ENCODE results near the gene JCAD.

Gene JCAD

DNA sequence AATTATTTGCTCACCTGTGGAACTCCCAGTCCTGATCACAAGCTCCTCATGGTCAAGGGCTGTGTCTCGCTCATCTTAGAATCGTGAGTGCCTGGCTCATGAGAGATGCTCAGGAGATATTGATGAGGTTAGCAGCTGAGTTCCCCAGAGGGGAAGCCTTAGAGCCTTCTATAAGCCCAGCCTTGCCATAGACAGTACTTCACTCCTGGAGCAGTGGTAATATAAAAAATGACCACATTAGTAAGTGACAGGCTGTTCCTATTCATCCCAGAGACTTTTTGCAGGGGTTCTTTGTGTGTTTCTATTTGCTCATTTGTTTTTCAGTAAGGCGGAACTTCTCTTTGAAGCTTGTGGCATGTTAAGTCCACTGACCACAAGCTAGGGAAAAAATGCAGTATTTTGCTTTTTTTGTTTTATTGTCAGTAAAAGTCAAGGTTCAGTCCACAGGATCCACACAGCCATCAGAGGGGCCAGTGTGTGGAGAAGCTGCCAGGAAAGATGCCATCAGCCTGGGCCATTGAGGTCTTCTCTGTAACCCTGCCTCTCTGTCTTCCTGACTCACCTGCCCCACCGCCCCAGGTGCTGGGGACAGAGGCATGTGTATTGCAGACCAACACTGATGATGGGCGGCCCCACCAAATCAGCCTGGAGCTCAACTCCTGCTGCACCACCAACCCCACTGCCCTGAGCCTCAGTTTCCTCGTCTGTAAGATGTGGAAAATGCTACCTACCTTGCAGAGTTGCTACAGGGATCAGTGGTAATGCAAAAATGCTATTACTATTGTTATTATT lies 36.4 kb upstream of the JCAD start:
- no peak for FAIRE-seq
- TF ChIP-seq, protein P1, sequence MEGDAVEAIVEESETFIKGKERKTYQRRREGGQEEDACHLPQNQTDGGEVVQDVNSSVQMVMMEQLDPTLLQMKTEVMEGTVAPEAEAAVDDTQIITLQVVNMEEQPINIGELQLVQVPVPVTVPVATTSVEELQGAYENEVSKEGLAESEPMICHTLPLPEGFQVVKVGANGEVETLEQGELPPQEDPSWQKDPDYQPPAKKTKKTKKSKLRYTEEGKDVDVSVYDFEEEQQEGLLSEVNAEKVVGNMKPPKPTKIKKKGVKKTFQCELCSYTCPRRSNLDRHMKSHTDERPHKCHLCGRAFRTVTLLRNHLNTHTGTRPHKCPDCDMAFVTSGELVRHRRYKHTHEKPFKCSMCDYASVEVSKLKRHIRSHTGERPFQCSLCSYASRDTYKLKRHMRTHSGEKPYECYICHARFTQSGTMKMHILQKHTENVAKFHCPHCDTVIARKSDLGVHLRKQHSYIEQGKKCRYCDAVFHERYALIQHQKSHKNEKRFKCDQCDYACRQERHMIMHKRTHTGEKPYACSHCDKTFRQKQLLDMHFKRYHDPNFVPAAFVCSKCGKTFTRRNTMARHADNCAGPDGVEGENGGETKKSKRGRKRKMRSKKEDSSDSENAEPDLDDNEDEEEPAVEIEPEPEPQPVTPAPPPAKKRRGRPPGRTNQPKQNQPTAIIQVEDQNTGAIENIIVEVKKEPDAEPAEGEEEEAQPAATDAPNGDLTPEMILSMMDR (IDR thresholded peaks at IDR 0.05; ENCODE audit: insufficient read depth, missing control alignments): no peak
- DNase-seq (ENCODE audit: insufficient read length, low spot score): no peak

DNA sequence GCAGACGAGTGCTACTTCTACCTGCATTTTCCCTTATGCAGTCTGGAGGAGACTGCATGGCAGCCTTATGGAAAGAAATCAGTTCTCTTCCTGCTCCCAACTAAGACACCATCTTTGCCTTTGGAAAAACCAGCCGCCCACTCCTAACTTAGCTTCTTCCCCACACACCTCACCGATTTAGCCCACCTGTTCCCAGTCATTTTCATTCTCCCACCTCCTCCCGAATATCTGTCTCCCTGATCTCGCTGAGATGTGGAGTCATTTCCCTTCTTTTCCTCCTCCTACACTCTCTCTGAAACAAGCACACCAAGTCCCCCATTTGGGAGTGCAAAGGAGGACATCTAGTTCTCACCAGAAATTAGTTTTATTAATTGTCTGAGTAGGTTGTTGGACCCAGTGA lies 35.2 kb upstream of the JCAD start:
- TF ChIP-seq, protein P1 (IDR thresholded peaks at IDR 0.05; ENCODE audit: insufficient read depth, missing control alignments): no peak
- FAIRE-seq (no peak), DNase-seq (ENCODE audit: insufficient read length, low spot score) (no peak)

DNA sequence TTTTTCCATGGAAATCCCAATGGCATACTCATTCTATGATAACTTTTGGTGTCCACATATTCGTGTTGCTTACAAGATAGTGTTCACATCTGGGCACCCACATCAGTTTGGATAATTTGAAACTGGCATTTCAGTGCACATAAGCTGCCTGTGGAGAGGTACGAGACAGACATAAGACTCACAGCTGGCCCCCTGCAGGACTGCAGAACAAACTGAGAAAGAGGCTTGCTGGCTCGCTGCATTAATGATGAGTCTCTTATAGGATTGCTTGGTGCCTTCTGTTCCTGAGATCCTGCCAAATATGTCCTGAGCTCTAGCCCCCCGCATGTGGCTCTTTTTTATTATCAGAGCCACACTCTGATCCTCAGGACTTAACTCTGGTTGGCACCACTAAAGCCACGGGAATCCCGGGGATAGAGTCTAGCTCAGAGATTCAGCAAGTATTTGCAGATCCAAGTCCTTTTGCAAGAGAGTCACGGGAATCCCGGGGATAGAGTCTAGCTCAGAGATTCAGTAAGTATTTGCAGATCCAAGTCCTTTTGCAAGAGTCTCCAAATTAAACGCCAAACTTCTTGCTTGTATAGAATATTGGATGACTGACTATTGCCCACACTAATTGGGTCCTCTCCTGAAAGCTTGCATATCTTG lies 34.0 kb upstream of the JCAD start:
- no peak for FAIRE-seq
- no peak for DNase-seq (ENCODE audit: insufficient read length, low spot score)
- TF ChIP-seq, protein P1 (IDR thresholded peaks at IDR 0.05; ENCODE audit: insufficient read depth, missing control alignments): peak; percentile 25

DNA sequence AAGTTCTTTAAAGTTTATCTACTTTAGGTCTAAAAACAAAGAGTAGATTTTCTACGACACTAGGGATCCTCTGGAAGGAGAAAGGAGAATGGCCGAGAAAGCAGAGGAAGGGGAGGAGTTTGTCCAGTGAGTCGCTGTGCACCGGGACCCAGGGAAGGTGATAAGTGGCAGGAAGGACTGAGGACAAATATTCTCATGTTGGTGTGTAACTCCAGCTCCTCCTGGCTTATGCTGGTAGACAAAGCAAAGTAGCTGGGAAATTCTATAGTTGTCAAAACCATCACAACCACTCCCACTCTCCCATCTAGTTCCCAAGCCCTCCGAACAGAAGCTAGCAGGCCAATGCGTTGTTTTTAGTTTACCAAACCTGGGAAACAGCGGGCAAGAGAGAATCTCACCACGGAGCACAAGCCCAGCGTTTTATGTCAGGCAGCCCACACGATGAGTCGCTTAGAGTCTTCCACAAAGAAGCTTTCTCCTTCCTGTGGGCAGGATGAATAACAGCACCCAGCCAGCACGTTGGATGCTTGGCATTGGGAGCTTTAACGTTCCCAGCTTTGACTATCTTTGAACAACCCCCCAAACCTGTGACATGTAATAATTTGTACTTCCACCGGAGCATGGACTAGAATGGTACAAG lies 32.9 kb upstream of the JCAD start:
- no peak for DNase-seq (ENCODE audit: insufficient read length, low spot score)
- TF ChIP-seq, protein P1 (IDR thresholded peaks at IDR 0.05; ENCODE audit: insufficient read depth, missing control alignments): no peak
- no peak for FAIRE-seq

DNA sequence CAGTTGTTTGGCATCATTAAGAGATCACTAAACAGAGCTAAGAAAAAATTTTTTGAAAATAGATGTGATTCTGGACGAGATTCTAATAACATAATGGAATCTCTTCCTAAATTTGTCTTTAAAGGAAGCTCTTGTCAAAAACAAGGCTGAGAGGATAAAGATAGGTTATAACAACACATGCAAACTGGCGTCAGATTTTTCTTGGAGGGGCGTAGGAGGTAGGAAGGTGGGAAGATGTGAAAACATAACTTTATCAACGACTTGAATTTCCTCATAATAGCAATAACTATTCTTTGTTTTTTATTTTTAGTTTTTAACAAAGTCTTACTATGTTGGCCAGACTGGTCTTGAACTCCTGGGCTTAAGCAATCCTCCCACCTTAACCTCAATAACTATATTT lies 31.8 kb upstream of the JCAD start:
- FAIRE-seq (no peak), DNase-seq (ENCODE audit: insufficient read length, low spot score) (no peak)
- TF ChIP-seq, protein P1 (IDR thresholded peaks at IDR 0.05; ENCODE audit: insufficient read depth, missing control alignments): no peak

DNA sequence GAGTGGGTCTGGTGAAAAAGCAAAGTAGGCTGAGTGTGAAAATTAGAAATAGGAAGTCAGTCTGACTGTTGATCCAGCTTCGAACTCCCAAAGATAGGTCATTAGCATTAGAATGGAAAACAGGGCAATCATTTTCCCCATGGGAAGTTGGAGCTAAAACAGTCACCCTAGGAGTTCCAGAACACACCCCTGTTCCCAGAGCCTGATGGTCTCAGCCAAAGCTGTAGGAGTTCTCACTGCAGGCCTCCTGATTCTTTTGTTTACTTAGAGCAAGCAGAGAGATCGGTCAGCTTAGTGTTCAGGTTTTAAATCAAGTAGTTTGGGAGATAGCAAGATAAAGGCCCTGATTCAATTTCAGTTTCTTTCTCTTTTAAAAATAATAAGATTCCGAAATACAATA lies 28.8 kb upstream of the JCAD start:
- TF ChIP-seq, protein P1 (IDR thresholded peaks at IDR 0.05; ENCODE audit: insufficient read depth, missing control alignments): no peak

More for the DNA sequence above, 28.8 kb upstream of the JCAD start:
- FAIRE-seq: no peak
- DNase-seq (ENCODE audit: insufficient read length, low spot score): no peak
